Stomach (tissue), 9 donors: ENCODE measurements around the gene GNPDA1. TPM values are rescaled to one million over a fixed set of nuclear protein-coding genes. Genes with fewer than 3 reads are reported as not detected.

Experiments
- DNase-seq, 2 donors: peaks; one replicate each; pipeline versions ENCODE4 v3.0.0 to v3.0.0-alpha.2; 2013 to 2019
- H3K27ac ChIP-seq, 5 donors: fragments of 200-600 bp in 4 of 5; sonication (generic) in 4 of 5; one replicate each; pipeline ENCODE4 v1.5.1; 2013 to 2019; ENCODE audit warnings: mild to moderate bottlenecking in 1 of 5, moderate library complexity in 1 of 5
- H3K27me3 ChIP-seq, 3 donors: fragments of 200-600 bp; sonication (generic); one replicate each; pipeline ENCODE4 v1.5.1; 2017 to 2019; ENCODE audit warnings: mixed run types in 1 of 3
- H3K36me3 ChIP-seq, 4 donors: fragments of 200-600 bp; sonication (generic); 1 replicate in 3 of 4; 2 replicates in 1 of 4; pipeline ENCODE4 v1.5.1; 2016 to 2019
- H3K4me1 ChIP-seq, 4 donors: fragments of 200-600 bp; sonication (generic); one replicate each; pipeline ENCODE4 v1.5.1; 2016 to 2019
- H3K4me3 ChIP-seq, 4 donors: fragments of 200-600 bp; sonication (generic) in 3 of 4; one replicate each; pipeline ENCODE4 v1.5.1; 2016 to 2019; ENCODE audit warnings: mild to moderate bottlenecking in 1 of 4
- H3K9me3 ChIP-seq, 4 donors: fragments of 200-600 bp; sonication (generic); one replicate each; pipeline ENCODE4 v1.5.1; 2016 to 2019
- CTCF ChIP-seq, 7 experiments: fragments of 450-650 bp in 4 of 7; fragments of 200-600 bp in 3 of 7; sonication (generic) in 3 of 7; IDR thresholded peaks; one replicate each; pipeline ENCODE4 v1.5.1; 2016 to 2019; ENCODE audit warnings: antibody characterized with exemption in 7 of 7, control low read depth in 2 of 7, mild to moderate bottlenecking in 1 of 7
- EP300 ChIP-seq: sonication (generic); formaldehyde crosslinking; IDR thresholded peaks from one replicate; pipeline ENCODE4 v1.6.1; 2017; ENCODE audit warnings: antibody characterized with exemption
- POLR2A ChIP-seq, 4 donors: fragments of 450-650 bp; IDR thresholded peaks; one replicate each; pipeline ENCODE4 v1.6.1; 2016; ENCODE audit warnings: antibody characterized with exemption in 4 of 4, control low read depth in 2 of 4, mild to moderate bottlenecking in 1 of 4, moderate library complexity in 1 of 4
- POLR2AphosphoS5 ChIP-seq, 3 donors: sonication (generic); formaldehyde crosslinking; IDR thresholded peaks; one replicate each; pipeline ENCODE4 v1.6.1; 2016; ENCODE audit warnings: antibody characterized with exemption in 3 of 3
- WGBS, 5 donors: extraction: QIAGEN DNeasy Blood & Tissue Kit in 3 of 5; methylation state at CpG; one replicate each; pipeline versions ENCODE4 v1.1.5 to v1.1.7; 2013 to 2018; 5-methylcytosine and 5-hydroxymethylcytosine counted together
- intact Hi-C: fragments of 100-400 bp; cut with DNase I; formaldehyde crosslinking; loops from one replicate; pipeline ENCODE4 v1.15.1; 2023; ENCODE audit warnings: low total_unique reads
- polyA plus RNA-seq, 3 donors: library from polyadenylated mRNA; stranded (reverse); fragments of 200-250 nt; gene quantifications; one replicate each; pipeline ENCODE4 v1.2.3, GENCODE V29; 2013
- total RNA-seq, 5 donors: library from RNA; depleted of rRNA; stranded (reverse); fragments of >200 nt; gene quantifications; one replicate each; pipeline versions ENCODE4 v1.1.0 to v1.2.3, GENCODE V29; 2014 to 2016
- donor health status: healthy with polysubstance abuse.
- donor health status: Bipolar disorder and iron deficiency.
- donor health status: healthy.

The GNPDA1 gene
- total and polyA plus RNA-seq, 8 donors = 2.7 to 18.9 (median 11.1) TPM

GRCh38 chr5:142008813-142009212, 4.0 kb downstream of the GNPDA1 start:
- DNase-seq = no peak
- Histone ChIP-seq H3K9me3 (no peaks in the 10 kb centered on the region), H3K4me1 (peaks cover 7 to 21% (median 19%) of the 10 kb centered on the region in 4 donors), H3K27ac (no peak overlapping the region), H3K4me3 (no peak overlapping the region), H3K36me3 (peaks cover 11 to 49% (median 41%) of the 10 kb centered on the region in 4 donors), H3K27me3 (no peaks in the 10 kb centered on the region)
- intact Hi-C loops = no loop called here
- TF ChIP-seq POLR2A (IDR thresholded peaks at IDR 0.05) = no peak
- no peak for TF ChIP-seq POLR2AphosphoS5 (IDR thresholded peaks at IDR 0.05)
- TF ChIP-seq CTCF (IDR thresholded peaks at IDR 0.05) = no peak
- TF ChIP-seq EP300 = no peak

- no peak for DNase-seq
- no peaks in the 10 kb centered on the region for H3K27me3 ChIP-seq
- no peak overlapping the region for H3K27ac ChIP-seq
- 76 to 96% (median 79%) methylated on average over 1 of the region's 1 CpG for whole genome bisulfite sequencing, 5 donors
- no peak overlapping the region for H3K4me3 ChIP-seq
- H3K4me1 ChIP-seq = peaks cover 6 to 15% (median 8%) of the 10 kb centered on the region in 4 donors
- no peaks in the 10 kb centered on the region for H3K9me3 ChIP-seq
- H3K36me3 ChIP-seq = peaks cover 16 to 65% (median 58%) of the 10 kb centered on the region in 4 donors
- no peak for TF ChIP-seq POLR2AphosphoS5 (IDR thresholded peaks at IDR 0.05)
- TF ChIP-seq POLR2A (IDR thresholded peaks at IDR 0.05) = no peak
- no peak for TF ChIP-seq EP300
- TF ChIP-seq CTCF (IDR thresholded peaks at IDR 0.05) = no peak
- intact Hi-C loops = no loop called here
Observed at GRCh38 chr5:142007237-142007544, 5.6 kb downstream of the GNPDA1 start.

- Histone ChIP-seq H3K36me3 (peaks cover 20 to 71% (median 64%) of the 10 kb centered on the region in 4 donors), H3K4me1 (peaks cover under 1 to 9% (median 2%) of the 10 kb centered on the region in 4 donors), H3K9me3 (no peaks in the 10 kb centered on the region), H3K27me3 (no peaks in the 10 kb centered on the region), H3K4me3 (no peak overlapping the region), H3K27ac (no peak overlapping the region)
- TF ChIP-seq CTCF (IDR thresholded peaks at IDR 0.05) = no peak
- TF ChIP-seq POLR2AphosphoS5 (IDR thresholded peaks at IDR 0.05) = no peak
- no peak for TF ChIP-seq EP300
- TF ChIP-seq POLR2A (IDR thresholded peaks at IDR 0.05) = no peak
- intact Hi-C loops = no loop called here
- no peak for DNase-seq
- WGBS, 5 donors = 60 to 79% (median 75%) methylated on average over 3 of the region's 3 CpGs
Observed at GRCh38 chr5:142006363-142007236, 6.2 kb downstream of the GNPDA1 start.

- 37 to 55% (median 41%) methylated on average over 2 of the region's 2 CpGs for WGBS, 5 donors
- no peak for DNase-seq
- TF ChIP-seq POLR2AphosphoS5 (IDR thresholded peaks at IDR 0.05) = no peak
- no peak for TF ChIP-seq POLR2A (IDR thresholded peaks at IDR 0.05)
- no peak for TF ChIP-seq EP300
- no peak for TF ChIP-seq CTCF (IDR thresholded peaks at IDR 0.05)
- H3K4me1 ChIP-seq = peaks cover 0 to 6% (median 0%) of the 10 kb centered on the region in 4 donors
- peaks cover 26 to 90% (median 89%) of the 10 kb centered on the region in 4 donors for H3K36me3 ChIP-seq
- no peak overlapping the region for H3K27ac ChIP-seq
- H3K27me3 ChIP-seq = no peaks in the 10 kb centered on the region
- no peak overlapping the region for H3K4me3 ChIP-seq
- intact Hi-C loops = no loop called here
- no peaks in the 10 kb centered on the region for H3K9me3 ChIP-seq
Observed at GRCh38 chr5:142003266-142003800, 9.5 kb downstream of the GNPDA1 start.
